LNCaP clone FGC (cell line): Measurements from ENCODE around the gene CCDC85C.
A peak's percentile ranks its signal among the peaks of the same experiment; 100 is the strongest.

ENCODE experiments used
- DNase-seq: peaks from one replicate; pipeline ENCODE4 v3.0.0-alpha.2; 2011; ENCODE audit warnings: low read depth
- H3K4me3 ChIP-seq: 2 replicates; pipeline ENCODE4 v1.5.1; 2011; ENCODE audit warnings: mild to moderate bottlenecking, low read depth, low read length, control low read depth
- CTCF ChIP-seq: IDR thresholded peaks from 2 replicates; pipeline ENCODE4 v1.5.1; 2012; ENCODE audit warnings: mild to moderate bottlenecking; ENCODE audit not compliant: control insufficient read depth, insufficient read depth; ENCODE audit errors: extremely low read depth

CCDC85C gene

GRCh38 chr14:99603471-99604277 is at the start of gene CCDC85C:
Gene CCDC85C, minus strand, starts transcription at chr14:99604207. Its CDS starts 248 bp downstream, at chr14:99603959.
- DNase-seq, result no peak
- H3K4me3 ChIP-seq, result peak within 1 kb of the TSS; percentile 86
- TF ChIP-seq CTCF, result 0 out of 2 replicates have a peak, but pooled peaks have one; percentile 8

- DNase-seq, result no peak
- no peak for TF ChIP-seq CTCF
Observed at GRCh38 chr14:99651953-99652746, 48.1 kb upstream of the CCDC85C start.

GRCh38 chr14:99650189-99650588 is 46.2 kb upstream of the CCDC85C start:
- no peak for TF ChIP-seq CTCF
- no peak for DNase-seq
- no peak overlapping the region for H3K4me3 ChIP-seq

More at GRCh38 chr14:99651953-99652746, 48.1 kb upstream of the CCDC85C start:
- H3K4me3 ChIP-seq, result no peak overlapping the region

- TF ChIP-seq CTCF, result no peak
- H3K4me3 ChIP-seq, result no peak overlapping the region
- DNase-seq, result no peak
Observed at GRCh38 chr14:99649643-99650042, 45.6 kb upstream of the CCDC85C start.

GRCh38 chr14:99649219-99649618 is 45.2 kb upstream of the CCDC85C start:
- no peak for TF ChIP-seq CTCF
- no peak for DNase-seq
- H3K4me3 ChIP-seq, result no peak overlapping the region

GRCh38 chr14:99648027-99648784 is 44.2 kb upstream of the CCDC85C start:
- H3K4me3 ChIP-seq, result no peak overlapping the region
- no peak for TF ChIP-seq CTCF
- DNase-seq, result no peak
